K562 (cell line): ENCODE results near the gene FSCN2. TPM values are rescaled to one million over a fixed set of nuclear protein-coding genes. Genes with fewer than 3 reads are reported as not detected.
"Not testable (repeated sequence)": the region's sequence is repeated elsewhere in the genome, so short reads cannot be mapped to it uniquely, and the experiment has no call there.

Experiments used
- ATAC-seq: fragments of 200-7000 bp; cut with Tn5 transposase; 3 replicates; pipeline ENCODE4 v1.9.1; 2020; ENCODE audit warnings: moderate library complexity
- BruUV-seq: library from RNA; stranded (reverse); fragments of 400-500 nt; replicated peaks from 2 replicates; lab custom pipeline; 2021; lab: Mats Ljungman, UMichigan
- CTCF ChIA-PET: fragments of 300-600 bp; formaldehyde crosslinking; extraction: SDS; loops from one replicate; lab custom pipeline; 2021; ENCODE audit warnings: low intra/inter-chr PET ratio; lab: Yijun Ruan, JAX
- POLR2A ChIA-PET: fragments of 300-600, 350-650 bp; sonication (Branson Sonifier 250); formaldehyde crosslinking; extraction: SDS; loops from one replicate; lab custom pipeline; 2021; ENCODE audit warnings: antibody characterized with exemption, inconsistent platforms; lab: Yijun Ruan, JAX
- DNase-seq, 4 experiments: peaks; one replicate each; pipeline versions ENCODE4 v3.0.0 to v3.0.0-alpha.2; 2011 to 2018; ENCODE audit warnings: low spot score in 3 of 4, mixed read lengths in 3 of 4; ENCODE audit errors: extremely low read depth in 1 of 4
- FAIRE-seq: peaks from 2 replicates; lab custom pipeline; 2011; peaks lifted over from hg19 to GRCh38; lab: Jason Lieb, UNC
- H2AFZ ChIP-seq: 2 replicates; pipeline ENCODE4 v1.6.0; 2011; ENCODE audit warnings: low read depth, low read length, control low read depth, inconsistent platforms
- H3K27ac ChIP-seq: fragments of 200-600 bp; 3 replicates; pipeline ENCODE4 v1.8.0; 2011; ENCODE audit warnings: low read depth, mild to moderate bottlenecking, control low read depth, inconsistent platforms, low read length, moderate library complexity, mixed read lengths; ENCODE audit errors: extremely low read depth
- H3K27me3 ChIP-seq, 2 experiments: fragments of 300-600 bp in 1 of 2; 2 replicates in 1 of 2; 3 replicates in 1 of 2; pipeline versions ENCODE4 v1.6.0 to v1.8.0; 2011; ENCODE audit warnings: inconsistent platforms in 2 of 2, low read length in 2 of 2, mild to moderate bottlenecking in 1 of 2, mixed read lengths in 1 of 2, moderate library complexity in 1 of 2; ENCODE audit not compliant: control insufficient read depth in 2 of 2, insufficient read depth in 2 of 2
- H3K36me3 ChIP-seq: fragments of 300-600 bp; 3 replicates; pipeline ENCODE4 v1.8.0; 2011; ENCODE audit warnings: mild to moderate bottlenecking, low read length, inconsistent platforms; ENCODE audit not compliant: control insufficient read depth, insufficient read depth
- H3K4me1 ChIP-seq, 2 experiments: fragments of 200-600 bp in 1 of 2; replicated peaks in 1 of 2; 2 replicates in 1 of 2; 3 replicates in 1 of 2; pipeline versions ENCODE4 v1.5.1 to v1.8.0; 2011; ENCODE audit warnings: inconsistent platforms in 2 of 2, low read length in 2 of 2, mild to moderate bottlenecking in 1 of 2, mixed read lengths in 1 of 2, moderate library complexity in 1 of 2; ENCODE audit not compliant: control insufficient read depth in 2 of 2, insufficient read depth in 2 of 2
- H3K4me2 ChIP-seq: 2 replicates; pipeline ENCODE4 v1.6.1; 2011; ENCODE audit warnings: low read length, control low read depth, inconsistent platforms, mixed read lengths; ENCODE audit not compliant: insufficient read depth
- H3K4me3 ChIP-seq: fragments of 200-600 bp; sonication (generic), shearing (Covaris generic); 2 replicates; pipeline ENCODE4 v1.5.1; 2016; ENCODE audit warnings: control low read depth, inconsistent platforms
- H3K79me2 ChIP-seq: fragments of 200-600 bp; 3 replicates; pipeline ENCODE4 v1.8.0; 2011; ENCODE audit warnings: low read length, inconsistent platforms; ENCODE audit not compliant: control insufficient read depth, insufficient read depth
- H3K9ac ChIP-seq, 2 experiments: 2 replicates each; pipeline versions ENCODE4 v1.6.0 to v1.6.1; 2011; ENCODE audit warnings: low read depth in 2 of 2, low read length in 2 of 2, control low read depth in 1 of 2, inconsistent platforms in 1 of 2, mild to moderate bottlenecking in 1 of 2, mixed read lengths in 1 of 2; ENCODE audit not compliant: insufficient read depth in 1 of 2
- H3K9me1 ChIP-seq: one replicate; pipeline ENCODE4 v1.6.0; 2011; ENCODE audit warnings: inconsistent platforms, mild to moderate bottlenecking, low read length, moderate library complexity; ENCODE audit not compliant: control insufficient read depth, insufficient read depth
- H3K9me3 ChIP-seq: replicated peaks from 2 replicates; pipeline ENCODE4 v1.5.1; 2011; ENCODE audit warnings: low read depth, low read length, inconsistent platforms; ENCODE audit not compliant: control insufficient read depth, insufficient read depth
- H4K20me1 ChIP-seq: replicated peaks from 2 replicates; pipeline ENCODE4 v1.6.1; 2011; ENCODE audit warnings: low read length, inconsistent platforms, mixed read lengths; ENCODE audit not compliant: control insufficient read depth, insufficient read depth
- ESRRB ChIP-seq: fragments of 250-450 bp; sonication (Bioruptor Pico); IDR thresholded peaks from 2 replicates; pipeline ENCODE4 v1.5.0; 2020; ENCODE audit warnings: mild to moderate bottlenecking, moderate library complexity, borderline replicate concordance
- PATZ1 ChIP-seq: fragments of 250-450 bp; sonication (Bioruptor Pico); IDR thresholded peaks from 2 replicates; pipeline ENCODE4 v1.5.0; 2020; ENCODE audit warnings: mild to moderate bottlenecking, borderline replicate concordance
- POLR2A ChIP-seq: fragments of 450-650 bp; conservative IDR thresholded peaks from 2 replicates; pipeline ENCODE4 v1.6.1; 2016
- ZKSCAN1 ChIP-seq: fragments of 150-350 bp; IDR thresholded peaks from 2 replicates; pipeline ENCODE4 v1.6.1; 2016; ENCODE audit warnings: low read depth, low read length
- ZNF511 ChIP-seq: sonication (generic); formaldehyde crosslinking; IDR thresholded peaks from 2 replicates; pipeline ENCODE4 v1.8.0; 2022; ENCODE audit warnings: mild to moderate bottlenecking, missing genetic modification reagents
- WGBS: fragments of 100-300 bp; shearing (Covaris generic); methylation state at CpG from one replicate; pipeline ENCODE4 v1.1.6; 2016; ENCODE audit warnings: low coverage, mixed read lengths; ENCODE audit not compliant: insufficient coverage; ENCODE audit errors: missing lambda C conversion rate; 5-methylcytosine and 5-hydroxymethylcytosine counted together
- in situ Hi-C: fragments of 300-500 bp; cut with MboI; formaldehyde crosslinking; loops from 4 replicates; pipeline ENCODE4 v1.15.0; 2018; ENCODE audit warnings: inconsistent platforms, mixed read lengths
- intact Hi-C: fragments of 100-400 bp; cut with micrococcal nuclease; formaldehyde crosslinking; loops from 2 replicates; pipeline ENCODE4 v1.14.2; 2022
- polyA plus RNA-seq, 8 experiments: library from polyadenylated mRNA; depleted of rRNA in 4 of 8; stranded (reverse) in 5 of 8; unstranded in 3 of 8; fragments of >200 nt; fragmentation: Nextera tagmentation in 2 of 8; fragmentation: Illumina TruSeq in 1 of 8; extraction: Ambion mirVana in 2 of 8; extraction: Trizol in 1 of 8; gene quantifications; 2 replicates each; pipeline versions ENCODE4 v1.2.1 to v1.2.3, GENCODE V29; 2011 to 2014; ENCODE audit warnings: inconsistent platforms in 1 of 8, missing spikeins in 1 of 8
- total RNA-seq, 7 experiments: library from RNA; depleted of rRNA in 6 of 7; stranded (reverse); fragments of >200 nt in 6 of 7; fragmentation: Illumina TruSeq in 2 of 7; extraction: Trizol in 2 of 7; gene quantifications; 2 replicates each; pipeline versions ENCODE4 v1.2.1 to v1.2.3, GENCODE V29; 2011 to 2021; ENCODE audit warnings: low replicate concordance in 1 of 7

FSCN2 gene
- total and polyA plus RNA-seq, 9 of the 15 experiments (the other 6 are each of a cell fraction or from before 2014, with no cell fraction given), result 0.08 TPM; not detected in 8

- no peak for TF ChIP-seq PATZ1 (CRISPR knock-in tag)
- TF ChIP-seq ESRRB (CRISPR knock-in tag), result no peak
- no peak for TF ChIP-seq ZNF511 (CRISPR knock-in tag)
These were observed 1.2 kb downstream of the FSCN2 start (continued) for GRCh38 chr17:81529437-81529803.

GRCh38 chr17:81531013-81531412, 2.8 kb downstream of the FSCN2 start:
- BruUV-seq, H4K20me1 ChIP-seq, H3K36me3 ChIP-seq, H3K27ac ChIP-seq, intact Hi-C loops, H3K4me3 ChIP-seq, in situ Hi-C loops, ATAC-seq, H3K9me3 ChIP-seq, CTCF ChIA-PET, H3K79me2 ChIP-seq, DNase-seq, H3K9ac ChIP-seq, H2AFZ ChIP-seq, H3K9me1 ChIP-seq, H3K4me2 ChIP-seq: not testable (repeated sequence)
- Histone ChIP-seq H3K27me3 (peaks cover 0 to 24% of the 10 kb centered on the region in 2 experiments; a peak in 3 of 5 replicates), H3K4me1 (peaks cover 0 to 49% of the 10 kb centered on the region in 2 experiments; a peak in 2 of 5 replicates)
- peak; percentile 70 for FAIRE-seq
- WGBS, result 84% methylated on average over 5 of the region's 6 CpGs
- POLR2A ChIA-PET, result interaction anchor here (0.6 to 1.1 kb wide), 3 partner anchors 12 to 280 kb away, joined by 3 to 6 read pairs (median 4); partner anchors contain the start of gene ACTG1
- TF ChIP-seq POLR2A (0 out of 2 replicates have a peak, but pooled peaks have one; percentile 45), ZKSCAN1 (peak; percentile 35; the same call in 1 of the 2 replicates)
